Neural cell (in vitro differentiated cells): ENCODE data around the gene HGF. TPM values are rescaled to one million over a fixed set of nuclear protein-coding genes. Genes with fewer than 3 reads are reported as not detected.

Experiments
- H2AFZ ChIP-seq: fragments of 200-600, 300-800 bp; sonication (generic), shearing (Covaris generic); 2 replicates; pipeline ENCODE4 v1.6.0; 2014; ENCODE audit warnings: low read depth, mild to moderate bottlenecking, antibody characterized with exemption, low read length, moderate library complexity
- H3F3A ChIP-seq: fragments of 200-600 bp; shearing (Covaris generic); 2 replicates; pipeline ENCODE4 v1.6.1; 2016; ENCODE audit warnings: mild to moderate bottlenecking, moderate library complexity, mixed read lengths, antibody characterized with exemption, low read length; ENCODE audit not compliant: insufficient read depth, poor library complexity, severe bottlenecking
- H3K27ac ChIP-seq: fragments of 200-600, 300-800 bp; sonication (generic), shearing (Covaris generic); 2 replicates; pipeline ENCODE4 v1.5.1; 2014; ENCODE audit warnings: mild to moderate bottlenecking, low read length, moderate library complexity
- H3K27me3 ChIP-seq: fragments of 300-800, 200-600 bp; sonication (generic), shearing (Covaris generic); 2 replicates; pipeline ENCODE4 v1.6.0; 2014; ENCODE audit warnings: mild to moderate bottlenecking, low read depth, low read length, moderate library complexity; ENCODE audit not compliant: insufficient read depth
- H3K36me3 ChIP-seq: fragments of 300-800, 200-600 bp; sonication (generic), shearing (Covaris generic); 2 replicates; pipeline ENCODE4 v1.5.1; 2014; ENCODE audit warnings: mild to moderate bottlenecking, antibody characterized with exemption, low read length, moderate library complexity; ENCODE audit not compliant: insufficient read depth
- H3K4me2 ChIP-seq: fragments of 300-800, 200-600 bp; sonication (generic), shearing (Covaris generic); 2 replicates; pipeline ENCODE4 v1.6.0; 2014; ENCODE audit warnings: mild to moderate bottlenecking, low read length
- H3K4me3 ChIP-seq: fragments of 300-800, 200-600 bp; sonication (generic), shearing (Covaris generic); 2 replicates; pipeline ENCODE4 v1.5.1; 2014; ENCODE audit warnings: mild to moderate bottlenecking, low read length, moderate library complexity
- H3K79me2 ChIP-seq: fragments of 200-600 bp; shearing (Covaris generic); replicated peaks from 2 replicates; pipeline ENCODE4 v1.6.0; 2014; ENCODE audit warnings: mild to moderate bottlenecking, low read length, moderate library complexity; ENCODE audit not compliant: insufficient read depth
- H3K9ac ChIP-seq: fragments of 300-800, 200-600 bp; sonication (generic), shearing (Covaris generic); 2 replicates; pipeline ENCODE4 v1.6.1; 2016; ENCODE audit warnings: mild to moderate bottlenecking, low read length, mixed read lengths
- H3K9me2 ChIP-seq: fragments of 200-600 bp; shearing (Covaris generic); 2 replicates; pipeline ENCODE4 v1.6.1; 2016; ENCODE audit warnings: mild to moderate bottlenecking, low read length, mixed read lengths; ENCODE audit not compliant: insufficient read depth
- H3K9me3 ChIP-seq: fragments of 200-600, 300-800 bp; sonication (generic), shearing (Covaris generic); 2 replicates; pipeline ENCODE4 v1.6.1; 2016; ENCODE audit warnings: mild to moderate bottlenecking, mixed run types, low read length, moderate library complexity, mixed read lengths
- H4K20me1 ChIP-seq: fragments of 200-600 bp; shearing (Covaris generic); 2 replicates; pipeline ENCODE4 v1.6.1; 2016; ENCODE audit warnings: mild to moderate bottlenecking, mixed run types; ENCODE audit not compliant: insufficient read depth
- CTCF ChIP-seq: fragments of 450-650 bp; IDR thresholded peaks from 2 replicates; pipeline ENCODE4 v1.5.1; 2014; ENCODE audit warnings: antibody characterized with exemption, mild to moderate bottlenecking, moderate library complexity; ENCODE audit not compliant: poor library complexity, severe bottlenecking
- EP300 ChIP-seq: fragments of 450-650 bp; conservative IDR thresholded peaks from 2 replicates; pipeline ENCODE4 v1.6.1; 2014; ENCODE audit warnings: antibody characterized with exemption, mild to moderate bottlenecking, moderate library complexity; ENCODE audit not compliant: poor library complexity, severe bottlenecking
- EZH2 ChIP-seq: fragments of 200-600, 300-800 bp; shearing (Covaris generic), sonication (generic); IDR thresholded peaks from 2 replicates; pipeline ENCODE4 v1.6.1; 2014; ENCODE audit warnings: antibody characterized with exemption, low read length, borderline replicate concordance, mild to moderate bottlenecking; ENCODE audit not compliant: insufficient read depth, poor library complexity, severe bottlenecking
- MXI1 ChIP-seq: fragments of 450-650 bp; conservative IDR thresholded peaks from 2 replicates; pipeline ENCODE4 v1.6.1; 2014; ENCODE audit warnings: antibody characterized with exemption, mild to moderate bottlenecking; ENCODE audit not compliant: poor library complexity, severe bottlenecking
- POLR2AphosphoS5 ChIP-seq: IDR thresholded peaks from 2 replicates; pipeline ENCODE4 v1.6.1; 2012
- RAD21 ChIP-seq: fragments of 450-650 bp; conservative IDR thresholded peaks from 2 replicates; pipeline ENCODE4 v1.6.1; 2014; ENCODE audit warnings: antibody characterized with exemption, mild to moderate bottlenecking, moderate library complexity
- REST ChIP-seq: IDR thresholded peaks from 2 replicates; pipeline ENCODE4 v1.6.1; 2012; ENCODE audit warnings: borderline replicate concordance
- SMC3 ChIP-seq: fragments of 450-650 bp; conservative IDR thresholded peaks from 2 replicates; pipeline ENCODE4 v1.6.1; 2014; ENCODE audit warnings: antibody characterized with exemption, mild to moderate bottlenecking, moderate library complexity; ENCODE audit not compliant: poor library complexity
- TAF1 ChIP-seq: IDR thresholded peaks from 2 replicates; pipeline ENCODE4 v1.6.1; 2012; ENCODE audit warnings: low read depth
- polyA minus RNA-seq: library from RNA; depleted of rRNA, polyadenylated mRNA; stranded (reverse); fragments of >200 nt; gene quantifications from 2 replicates; pipeline ENCODE4 v1.2.3, GENCODE V29; 2014
- polyA plus RNA-seq: library from polyadenylated mRNA; depleted of rRNA; stranded (reverse); fragments of >200 nt; gene quantifications from 2 replicates; pipeline ENCODE4 v1.2.3, GENCODE V29; 2014

The HGF gene
- polyA plus RNA-seq (not detected in 2 replicates), polyA minus RNA-seq (not detected in 2 replicates)

GRCh38 chr7:81769891-81770727 lies at the start of gene HGF:
HGF (minus strand) TSS chr7:81770047; CDS start chr7:81769971, 76 bp downstream.
- TF ChIP-seq SMC3: no peak
- TF ChIP-seq EP300: no peak
- no peak for TF ChIP-seq CTCF
- TF ChIP-seq MXI1: no peak
- TF ChIP-seq RAD21: no peak
- TF ChIP-seq POLR2AphosphoS5: no peak
- TF ChIP-seq REST: no peak
- TF ChIP-seq TAF1: no peak
- no peak for TF ChIP-seq EZH2
- no peaks in the 10 kb centered on the region for H3K9me2 ChIP-seq
- H2AFZ ChIP-seq: no peak within 1 kb of the TSS
- H3F3A ChIP-seq: no peaks in the 10 kb centered on the region
- no peaks in the 10 kb centered on the region for H3K9me3 ChIP-seq
- no peak within 1 kb of the TSS for H3K27ac ChIP-seq
- H4K20me1 ChIP-seq: no peaks in the 10 kb centered on the region
- H3K9ac ChIP-seq: no peak within 1 kb of the TSS
- no peak within 1 kb of the TSS for H3K4me2 ChIP-seq
- no peaks in the 10 kb centered on the region for H3K27me3 ChIP-seq
- H3K36me3 ChIP-seq: no peaks in the 10 kb centered on the region
- H3K4me3 ChIP-seq: no peak within 1 kb of the TSS
- no peaks in the 10 kb centered on the region for H3K79me2 ChIP-seq

- H3K36me3 ChIP-seq: no peaks in the 10 kb centered on the region
- H3F3A ChIP-seq: no peaks in the 10 kb centered on the region
- H3K9me2 ChIP-seq: no peaks in the 10 kb centered on the region
- no peaks in the 10 kb centered on the region for H3K9me3 ChIP-seq
- no peaks in the 10 kb centered on the region for H3K27me3 ChIP-seq
- H2AFZ ChIP-seq: no peak overlapping the region
- no peaks in the 10 kb centered on the region for H3K79me2 ChIP-seq
- TF ChIP-seq POLR2AphosphoS5: no peak
- TF ChIP-seq RAD21: no peak
- TF ChIP-seq REST: no peak
- TF ChIP-seq EZH2: no peak
- TF ChIP-seq CTCF: no peak
- TF ChIP-seq MXI1: no peak
- TF ChIP-seq EP300: no peak
- no peak for TF ChIP-seq TAF1
- no peak for TF ChIP-seq SMC3
- no peak overlapping the region for H3K4me2 ChIP-seq
- no peak overlapping the region for H3K27ac ChIP-seq
- H3K4me3 ChIP-seq: no peak overlapping the region
- no peaks in the 10 kb centered on the region for H4K20me1 ChIP-seq
- H3K9ac ChIP-seq: no peak overlapping the region
Measured at GRCh38 chr7:81816312-81816711, 46.5 kb upstream of the HGF start.
